GM18511 (cell line): Measurements from ENCODE around the gene SELPLG.
"Not testable (repeated sequence)": the region's sequence is repeated elsewhere in the genome, so short reads cannot be mapped to it uniquely, and the experiment has no call there.

Experiments used
- ATAC-seq: cut with Tn5 transposase; IDR thresholded peaks from one replicate; pipeline ENCODE4 v1.9.1; 2021; ENCODE audit warnings: mild to moderate bottlenecking, moderate library complexity; ENCODE audit not compliant: unreplicated experiment

SELPLG gene

GRCh38 chr12:108633534-108634248 is at the start of gene SELPLG:
TSS of gene SELPLG (minus strand) at chr12:108633894. CDS start at chr12:108624307, 9,587 bp downstream.
- peak; percentile 72 for ATAC-seq

GRCh38 chr12:108681317-108681716 is 47.6 kb upstream of the SELPLG start:
- ATAC-seq = no peak

GRCh38 chr12:108679106-108679681 is 45.5 kb upstream of the SELPLG start:
- no peak for ATAC-seq

GRCh38 chr12:108678104-108678730 is 44.5 kb upstream of the SELPLG start:
- ATAC-seq = no peak

GRCh38 chr12:108677381-108677780 is 43.7 kb upstream of the SELPLG start:
- no peak for ATAC-seq

DNA sequence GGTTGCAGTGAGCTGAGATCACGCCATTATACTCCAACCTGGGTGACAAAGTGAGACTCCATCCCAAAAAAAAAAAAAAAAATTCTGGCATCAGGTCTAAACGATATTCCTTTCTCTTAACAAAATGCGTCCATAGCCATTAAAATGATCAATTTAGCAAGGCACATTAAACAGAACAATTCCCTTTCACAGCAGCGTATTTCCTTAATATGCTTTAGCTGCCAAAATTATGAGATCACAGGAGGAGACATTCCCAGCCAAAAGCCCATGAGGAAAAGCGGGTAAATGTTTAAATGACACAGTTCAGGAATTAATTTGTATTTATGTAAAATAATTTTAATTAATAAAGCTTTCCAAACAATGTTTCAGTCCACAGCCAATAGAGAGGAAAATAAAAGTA is 43.0 kb upstream of the SELPLG start:
- no peak for ATAC-seq

- no peak for ATAC-seq
These were observed 42.1 kb upstream of the SELPLG start for GRCh38 chr12:108675792-108676191.

DNA sequence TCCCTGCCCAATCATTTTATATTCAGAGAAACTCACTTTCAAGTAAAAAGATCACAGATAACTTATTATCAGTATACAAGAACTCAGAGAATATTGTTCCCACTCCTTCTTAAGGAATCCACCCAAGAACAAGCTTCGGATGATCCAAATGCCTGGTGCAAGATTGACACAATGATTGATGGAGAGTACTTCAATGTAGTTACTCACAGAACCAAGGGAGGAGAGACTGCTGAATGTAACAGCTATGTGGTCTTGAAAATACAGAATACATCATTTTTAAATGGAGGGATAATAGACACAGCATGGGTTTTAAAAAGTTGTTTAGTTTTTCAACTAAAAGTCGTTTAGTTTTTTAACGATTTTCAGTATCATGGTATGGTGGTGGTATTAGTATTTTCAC is 38.4 kb upstream of the SELPLG start:
- ATAC-seq = no peak

DNA sequence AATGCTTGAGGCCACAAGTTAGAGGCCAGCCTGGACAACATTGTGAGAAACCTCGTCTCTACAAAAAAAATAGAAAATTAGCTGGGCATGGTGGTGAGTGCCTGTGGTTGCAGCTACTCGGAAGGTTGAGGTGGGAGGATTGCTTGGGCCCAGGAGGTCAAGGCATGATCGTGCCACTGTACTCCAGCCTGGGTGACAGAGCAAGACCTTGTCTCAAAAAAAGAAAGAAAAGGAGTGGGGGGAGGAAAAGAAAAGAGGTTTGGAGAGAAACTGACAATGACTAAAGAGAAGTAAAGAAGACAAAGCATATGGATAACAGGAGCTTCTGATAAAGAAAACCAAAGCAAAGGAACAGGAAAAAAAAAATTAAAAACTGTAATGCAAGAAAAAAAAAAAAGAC is 37.4 kb upstream of the SELPLG start:
- ATAC-seq = no peak

DNA sequence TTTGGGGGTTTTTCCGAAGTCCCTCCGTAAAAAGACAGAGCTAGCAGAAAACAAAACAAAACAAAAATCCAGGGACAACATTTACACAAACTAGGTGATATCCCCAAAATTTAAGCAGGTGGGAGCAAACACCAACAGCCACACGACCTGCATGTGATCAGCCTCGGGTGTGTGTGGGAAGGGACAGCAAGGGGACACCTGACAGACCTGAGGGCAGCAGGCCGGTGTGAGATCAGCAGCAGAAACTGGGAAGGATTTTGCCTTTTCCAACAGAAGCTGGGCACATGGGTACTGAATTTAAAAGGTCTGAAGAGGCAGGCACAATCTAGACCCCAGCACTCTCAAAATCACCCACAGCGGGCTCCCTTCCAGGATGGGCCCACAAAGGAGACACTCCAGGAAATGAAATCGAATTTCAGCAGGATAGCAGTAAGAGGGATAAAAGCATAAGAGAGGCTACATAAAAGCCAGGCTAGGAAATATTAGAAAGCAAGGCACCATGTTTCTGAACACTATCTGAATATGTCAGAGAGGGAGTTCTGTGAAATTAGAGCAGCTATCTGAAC is 36.5 kb upstream of the SELPLG start:
- no peak for ATAC-seq

- no peak for ATAC-seq
These were observed 34.8 kb upstream of the SELPLG start for GRCh38 chr12:108668542-108668941.

DNA sequence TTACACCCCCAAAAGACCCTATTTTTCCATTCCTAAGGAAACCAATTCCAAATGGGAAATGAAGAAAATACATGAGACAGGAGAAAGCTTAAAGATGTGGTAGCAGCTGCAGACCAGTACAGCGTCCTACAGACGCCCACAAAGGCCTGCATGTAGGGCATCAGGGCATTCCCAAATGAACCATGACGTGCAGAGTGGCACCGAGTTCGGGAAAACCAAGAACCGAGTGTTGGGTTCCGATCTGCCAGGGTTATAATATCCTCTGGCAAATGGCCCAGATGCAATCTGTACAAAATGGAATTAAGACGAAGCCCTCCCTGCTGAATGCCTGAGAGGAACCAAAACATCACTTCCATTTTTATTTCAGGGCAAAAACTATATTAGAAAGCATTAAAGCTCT is 34.4 kb upstream of the SELPLG start:
- no peak for ATAC-seq

- peak; percentile 40 for ATAC-seq
These were observed 33.7 kb upstream of the SELPLG start for GRCh38 chr12:108667349-108667748.

DNA sequence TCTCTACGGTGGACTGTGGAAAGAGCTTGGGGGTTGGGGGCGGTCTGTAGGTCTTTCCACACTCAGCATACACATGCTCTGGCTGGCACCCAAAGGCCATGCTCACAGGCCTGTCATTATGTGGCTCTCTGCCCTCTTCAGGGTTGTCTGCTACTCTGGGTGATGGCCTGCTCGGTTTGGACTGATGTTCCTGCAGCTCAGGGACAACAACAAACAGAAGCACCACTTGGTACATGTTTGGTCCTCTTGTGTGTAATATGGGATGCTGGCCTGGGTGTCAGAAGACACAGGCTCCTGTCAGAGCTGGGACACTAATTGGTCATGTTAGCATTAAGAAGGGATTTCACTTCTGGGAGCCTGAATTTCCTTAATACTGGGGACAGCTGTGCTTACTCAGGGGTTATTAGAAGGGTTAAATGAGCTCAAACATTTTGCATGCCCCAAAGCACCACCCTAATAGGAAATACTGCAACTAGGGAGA is 32.7 kb upstream of the SELPLG start:
- no peak for ATAC-seq

DNA sequence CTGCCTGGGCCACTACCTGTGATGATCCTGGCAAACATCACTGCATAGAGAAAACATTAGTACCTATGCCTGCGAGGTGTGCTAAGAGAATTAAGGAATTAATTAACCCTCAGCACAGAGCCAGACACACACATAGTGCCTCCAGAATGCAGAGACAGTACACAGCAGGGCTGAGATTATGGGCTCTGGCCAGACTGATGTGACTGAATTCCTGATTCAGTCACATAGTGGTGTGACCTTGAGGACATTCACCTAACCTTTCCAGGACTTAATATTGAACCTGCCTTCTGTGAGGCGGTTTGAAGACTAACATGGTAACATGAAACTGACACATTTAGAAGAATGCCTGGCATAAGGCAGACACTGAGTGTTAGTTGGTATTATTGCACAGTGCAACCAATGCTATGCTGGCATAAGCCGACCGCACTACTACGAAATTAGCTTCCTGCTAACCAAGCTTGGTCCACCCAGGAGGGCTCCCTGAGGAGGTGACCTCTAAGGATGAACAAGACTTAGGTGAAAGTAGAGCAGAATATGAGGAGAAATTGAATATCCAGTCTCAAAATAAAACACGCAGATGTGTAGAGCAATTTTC is 32.0 kb upstream of the SELPLG start:
- ATAC-seq = no peak

DNA sequence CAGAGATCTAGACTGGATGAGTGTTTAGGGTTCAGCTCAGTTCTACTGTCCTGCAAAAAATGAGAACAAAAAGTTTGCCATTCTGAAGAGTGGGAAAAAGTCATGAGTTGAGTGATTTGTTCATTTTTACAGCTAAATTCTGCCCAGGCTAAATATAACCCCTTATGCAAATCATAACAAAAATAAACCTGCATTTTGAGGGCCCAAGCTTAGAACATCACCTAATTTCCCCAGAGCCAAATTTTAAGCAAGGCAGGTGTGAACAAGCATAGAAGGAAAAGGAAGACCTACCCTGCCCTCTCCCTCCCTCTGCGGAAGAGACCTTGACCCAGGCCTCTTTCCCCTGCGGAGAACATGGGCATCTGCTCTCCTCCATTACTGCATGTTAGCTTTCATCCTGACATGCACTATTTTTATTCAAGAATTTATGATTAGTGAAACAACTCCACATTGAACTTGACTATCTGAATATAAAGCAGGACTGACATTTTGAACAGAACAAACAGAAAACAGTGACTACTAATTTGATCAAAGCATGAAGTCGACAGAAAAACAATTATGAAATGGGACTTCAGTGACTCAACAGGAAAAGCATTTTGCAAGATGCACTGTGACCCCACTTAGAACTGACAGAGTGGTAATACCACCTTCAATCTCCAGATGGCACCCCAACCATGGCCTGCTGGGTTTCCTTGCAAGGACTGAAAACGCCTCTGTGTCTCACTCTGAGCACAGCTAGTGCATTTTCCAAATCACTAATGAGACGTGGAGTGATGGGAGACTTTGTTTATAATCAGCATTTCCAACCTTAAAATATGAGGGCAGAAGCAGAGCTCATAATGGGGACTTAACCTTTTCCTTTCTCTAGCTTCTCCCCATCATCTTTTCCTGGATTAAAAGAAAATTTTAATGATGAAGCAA is 30.9 kb upstream of the SELPLG start:
- ATAC-seq = peak; percentile 86

DNA sequence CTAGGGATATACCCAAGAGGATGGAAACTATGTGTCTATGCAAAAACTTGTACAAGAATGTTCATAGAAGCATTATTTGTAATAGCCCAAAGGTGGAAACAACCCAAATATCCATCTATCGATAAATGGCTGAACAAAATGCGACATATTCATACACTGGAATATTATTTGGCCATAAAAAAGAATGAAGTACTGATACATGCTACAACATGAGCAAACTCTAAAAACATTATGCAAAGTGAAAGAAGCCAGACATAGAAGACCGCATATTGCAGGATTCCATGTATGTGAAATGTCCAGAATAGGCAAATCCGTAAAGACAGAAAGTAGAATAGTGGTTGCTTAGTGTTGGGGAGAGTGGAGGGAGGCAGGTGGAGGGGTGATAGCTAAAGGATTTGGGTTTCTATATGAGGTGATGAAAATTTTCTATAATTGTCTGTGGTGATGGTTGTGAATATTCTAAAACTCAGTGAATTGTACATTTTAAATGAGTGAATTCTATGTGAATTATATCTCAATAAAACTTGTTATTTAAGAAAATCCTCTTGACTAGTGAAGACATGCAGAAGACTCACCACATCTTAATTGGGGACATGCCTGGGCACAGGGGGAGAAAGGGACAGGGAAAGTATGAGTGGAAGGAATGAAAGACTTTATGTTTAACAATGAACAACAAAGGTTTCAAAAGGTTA is 29.8 kb upstream of the SELPLG start:
- no peak for ATAC-seq

DNA sequence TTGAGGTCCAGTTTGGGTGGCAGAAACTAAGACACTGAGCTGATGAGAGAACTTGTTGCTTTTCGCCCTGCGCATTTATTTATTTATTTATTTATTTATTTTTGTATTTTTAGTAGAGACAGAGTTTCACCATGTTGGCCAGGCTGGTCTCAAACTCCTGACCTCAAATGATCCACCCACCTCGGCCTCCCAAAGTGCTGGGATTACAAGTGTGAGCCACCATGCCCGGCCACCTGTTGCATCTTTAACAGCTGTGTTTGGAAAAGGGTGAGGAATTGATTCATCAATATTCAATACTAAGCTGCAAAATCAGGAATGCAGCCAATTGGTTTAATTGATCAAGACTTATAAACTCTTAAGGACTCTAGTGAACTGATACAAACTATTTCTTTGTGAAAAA is 24.4 kb upstream of the SELPLG start:
- ATAC-seq = not testable (repeated sequence)

GRCh38 chr12:108657130-108657745 is 23.5 kb upstream of the SELPLG start:
- no peak for ATAC-seq
